Inflammatory macrophage treated with lipopolysaccharide for 4 hours (primary cell): ENCODE results near the gene CELSR2.

Experiments
- DNase-seq: peaks from one replicate; pipeline ENCODE4 v3.0.0-alpha.2; 2020

CELSR2 gene

DNA sequence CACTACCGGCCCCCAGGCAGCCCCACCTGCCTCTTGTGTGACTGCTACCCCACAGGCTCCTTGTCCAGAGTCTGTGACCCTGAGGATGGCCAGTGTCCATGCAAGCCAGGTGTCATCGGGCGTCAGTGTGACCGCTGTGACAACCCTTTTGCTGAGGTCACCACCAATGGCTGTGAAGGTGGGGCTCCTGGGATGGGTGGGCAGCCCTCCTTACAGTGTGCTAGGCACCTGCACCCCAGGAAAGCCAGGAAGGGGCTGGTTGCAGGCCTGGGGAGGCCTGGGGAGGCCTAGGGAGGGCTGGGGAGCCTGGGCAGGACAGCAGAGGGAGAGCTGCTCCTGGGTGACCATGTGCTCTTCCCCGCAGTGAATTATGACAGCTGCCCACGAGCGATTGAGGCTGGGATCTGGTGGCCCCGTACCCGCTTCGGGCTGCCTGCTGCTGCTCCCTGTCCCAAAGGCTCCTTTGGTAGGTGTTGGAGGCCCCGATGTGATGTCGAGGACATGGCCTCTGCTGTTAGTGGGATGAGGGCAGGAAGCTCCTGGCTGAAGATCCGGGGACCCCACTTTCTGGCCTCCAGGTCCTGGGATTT is 16.5 kb downstream of the CELSR2 start:
- DNase-seq: no peak

DNA sequence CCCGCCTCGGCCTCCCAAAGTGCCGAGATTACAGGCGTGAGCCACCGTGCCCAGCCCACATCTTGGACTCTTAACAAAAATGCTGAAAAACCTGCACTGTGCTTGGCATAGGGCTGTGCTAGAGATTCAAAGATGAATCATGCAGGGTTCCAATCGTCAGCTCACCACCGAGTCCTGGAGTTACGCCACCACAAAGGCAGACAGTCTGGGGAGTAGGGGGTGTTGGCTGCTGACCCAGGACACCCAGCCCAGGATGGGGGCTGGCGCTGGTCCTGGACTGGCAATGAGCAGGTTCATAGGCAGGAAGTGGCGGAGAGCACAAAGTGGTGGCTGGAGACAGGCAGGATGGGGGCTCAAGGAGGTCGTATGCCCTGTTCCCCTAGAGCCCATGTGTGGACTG is 17.6 kb downstream of the CELSR2 start:
- no peak for DNase-seq

DNA sequence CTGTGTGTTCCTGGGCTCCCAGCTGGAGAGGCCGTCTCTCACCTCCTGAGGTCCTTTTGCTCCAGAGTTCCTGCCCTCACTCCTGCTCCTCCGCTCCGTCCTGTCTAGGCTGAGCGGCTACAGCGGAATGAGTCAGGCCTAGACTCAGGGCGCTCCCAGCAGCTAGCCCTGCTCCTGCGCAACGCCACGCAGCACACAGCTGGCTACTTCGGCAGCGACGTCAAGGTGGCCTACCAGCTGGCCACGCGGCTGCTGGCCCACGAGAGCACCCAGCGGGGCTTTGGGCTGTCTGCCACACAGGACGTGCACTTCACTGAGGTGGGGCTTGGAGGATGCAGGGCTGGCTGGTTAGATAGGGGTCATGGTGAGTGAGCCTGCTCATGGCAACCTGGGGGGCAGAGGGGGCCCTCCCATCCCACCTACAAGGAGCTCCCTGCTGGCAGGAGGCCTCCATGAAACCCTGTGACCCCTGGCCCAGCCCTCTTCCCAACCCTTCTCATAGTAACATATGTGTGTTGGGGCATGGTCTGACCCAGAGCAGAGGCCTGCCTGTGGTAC is 18.5 kb downstream of the CELSR2 start:
- DNase-seq: no peak

- no peak for DNase-seq
These were observed 19.3 kb downstream of the CELSR2 start for GRCh38 chr1:109268431-109269211.

DNA sequence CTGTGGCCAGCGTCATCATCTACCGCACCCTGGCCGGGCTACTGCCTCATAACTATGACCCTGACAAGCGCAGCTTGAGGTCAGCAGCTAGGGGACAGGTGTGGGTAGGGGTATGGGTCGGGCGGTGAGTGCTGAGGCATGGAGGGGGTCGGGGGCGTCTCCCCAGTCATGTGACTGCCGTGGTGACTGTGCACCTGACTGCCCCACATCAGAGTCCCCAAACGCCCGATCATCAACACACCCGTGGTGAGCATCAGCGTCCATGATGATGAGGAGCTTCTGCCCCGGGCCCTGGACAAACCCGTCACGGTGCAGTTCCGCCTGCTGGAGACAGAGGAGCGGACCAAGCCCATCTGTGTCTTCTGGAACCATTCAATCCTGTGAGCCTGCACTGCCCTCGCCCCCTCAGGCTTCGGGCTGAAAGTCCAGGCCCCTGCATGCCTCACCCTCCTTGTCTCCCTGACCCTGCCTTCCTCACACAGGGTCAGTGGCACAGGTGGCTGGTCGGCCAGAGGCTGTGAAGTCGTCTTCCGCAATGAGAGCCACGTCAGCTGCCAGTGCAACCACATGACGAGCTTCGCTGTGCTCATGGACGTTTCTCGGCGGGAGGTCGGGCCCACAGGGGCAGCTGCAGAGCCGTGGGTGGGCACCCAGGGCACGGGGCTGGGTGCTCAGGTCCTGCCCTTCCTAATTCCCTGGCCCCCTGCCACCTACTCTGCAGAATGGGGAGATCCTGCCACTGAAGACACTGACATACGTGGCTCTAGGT is 20.1 kb downstream of the CELSR2 start:
- no peak for DNase-seq

DNA sequence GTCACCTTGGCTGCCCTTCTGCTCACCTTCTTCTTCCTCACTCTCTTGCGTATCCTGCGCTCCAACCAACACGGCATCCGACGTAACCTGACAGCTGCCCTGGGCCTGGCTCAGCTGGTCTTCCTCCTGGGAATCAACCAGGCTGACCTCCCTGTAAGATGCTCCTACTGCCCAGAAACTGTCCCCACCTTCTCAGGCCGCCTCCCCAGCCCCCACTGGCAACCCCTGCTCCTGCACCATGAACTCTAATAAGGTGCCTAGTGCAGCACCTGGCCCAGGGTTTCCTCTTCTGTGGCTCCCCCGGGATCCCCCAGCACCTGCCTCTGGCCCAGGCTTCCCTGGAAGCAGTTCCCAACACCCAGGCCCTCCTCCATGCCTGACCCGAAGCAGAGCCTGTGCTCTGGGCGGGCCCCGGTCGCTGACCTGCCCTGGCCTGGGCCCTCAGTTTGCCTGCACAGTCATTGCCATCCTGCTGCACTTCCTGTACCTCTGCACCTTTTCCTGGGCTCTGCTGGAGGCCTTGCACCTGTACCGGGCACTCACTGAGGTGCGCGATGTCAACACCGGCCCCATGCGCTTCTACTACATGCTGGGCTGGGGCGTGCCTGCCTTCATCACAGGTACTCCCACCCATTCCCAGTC is 20.8 kb downstream of the CELSR2 start:
- no peak for DNase-seq

DNA sequence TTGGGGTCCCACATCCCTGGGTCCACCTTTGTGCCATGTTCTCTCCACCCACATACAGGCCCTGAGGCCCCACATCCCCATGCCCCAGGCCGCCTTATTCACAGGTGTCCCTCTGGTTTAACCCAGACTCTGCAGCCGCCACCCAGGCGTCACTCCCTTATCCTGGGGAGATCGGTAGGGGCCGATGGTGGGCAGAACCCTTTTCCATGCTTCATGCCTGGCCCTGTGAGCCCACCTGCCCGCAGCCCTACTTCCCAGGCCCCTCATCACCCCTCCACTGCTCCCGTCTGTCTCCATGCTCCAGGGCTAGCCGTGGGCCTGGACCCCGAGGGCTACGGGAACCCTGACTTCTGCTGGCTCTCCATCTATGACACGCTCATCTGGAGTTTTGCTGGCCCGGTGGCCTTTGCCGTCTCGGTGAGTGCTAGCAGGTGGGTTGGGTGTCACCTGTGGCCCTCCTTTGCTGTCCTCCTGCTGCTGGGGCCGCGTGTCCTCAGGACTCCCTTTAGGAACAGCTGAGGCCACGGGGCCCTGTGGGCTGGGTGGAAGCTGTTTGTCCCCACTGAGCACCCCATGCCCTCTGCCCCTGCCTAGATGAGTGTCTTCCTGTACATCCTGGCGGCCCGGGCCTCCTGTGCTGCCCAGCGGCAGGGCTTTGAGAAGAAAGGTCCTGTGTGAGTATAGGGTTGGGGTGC is 21.4 kb downstream of the CELSR2 start:
- DNase-seq: no peak

DNA sequence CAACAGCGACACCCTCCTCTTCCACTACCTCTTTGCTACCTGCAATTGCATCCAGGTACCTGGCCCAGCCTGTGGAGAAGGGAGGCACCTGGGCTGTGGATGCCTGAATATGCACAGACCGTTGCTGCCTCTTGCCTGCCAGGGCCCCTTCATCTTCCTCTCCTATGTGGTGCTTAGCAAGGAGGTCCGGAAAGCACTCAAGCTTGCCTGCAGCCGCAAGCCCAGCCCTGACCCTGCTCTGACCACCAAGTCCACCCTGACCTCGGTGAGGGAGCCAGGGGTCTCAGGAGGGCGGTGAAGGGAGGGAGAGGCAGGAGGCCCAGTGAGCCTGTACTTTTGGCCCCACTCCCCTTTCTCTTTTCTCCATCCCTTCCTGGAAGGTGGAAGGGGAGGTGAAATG is 22.1 kb downstream of the CELSR2 start:
- no peak for DNase-seq

GRCh38 chr1:109272021-109272799 is 22.9 kb downstream of the CELSR2 start:
- no peak for DNase-seq

GRCh38 chr1:109272831-109273547 is 23.6 kb downstream of the CELSR2 start:
- no peak for DNase-seq

DNA sequence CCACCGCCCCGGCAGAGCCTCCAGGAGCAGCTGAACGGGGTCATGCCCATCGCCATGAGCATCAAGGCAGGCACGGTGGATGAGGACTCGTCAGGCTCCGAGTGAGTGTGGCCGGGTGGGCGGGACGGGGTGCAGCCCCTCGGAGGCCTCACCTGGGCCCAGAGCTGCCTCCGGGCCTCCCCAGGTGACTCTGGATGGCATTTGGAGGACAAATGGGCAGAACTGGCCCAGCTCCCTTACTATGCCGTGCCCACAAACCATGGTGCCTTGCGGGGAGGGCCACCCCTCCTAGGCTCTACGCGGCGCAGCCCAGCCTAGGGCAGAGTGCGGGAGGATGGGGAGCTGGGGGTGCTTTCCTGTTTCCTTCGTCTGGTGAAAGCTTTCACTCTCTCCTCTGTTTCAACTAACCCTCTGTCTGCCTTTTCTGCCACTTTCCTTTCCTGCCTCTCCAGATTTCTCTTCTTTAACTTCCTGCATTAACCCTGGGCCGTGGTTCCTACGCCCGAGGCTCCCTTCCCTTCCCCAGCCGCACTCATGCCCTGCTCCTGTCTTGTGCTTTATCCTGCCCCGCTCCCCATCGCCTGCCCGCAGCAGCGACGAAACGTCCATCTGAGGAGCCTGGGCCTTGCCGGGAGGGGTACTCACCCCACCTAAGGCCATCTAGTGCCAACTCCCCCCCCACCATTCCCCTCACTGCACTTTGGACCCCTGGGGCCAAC is 24.4 kb downstream of the CELSR2 start:
- no peak for DNase-seq

DNA sequence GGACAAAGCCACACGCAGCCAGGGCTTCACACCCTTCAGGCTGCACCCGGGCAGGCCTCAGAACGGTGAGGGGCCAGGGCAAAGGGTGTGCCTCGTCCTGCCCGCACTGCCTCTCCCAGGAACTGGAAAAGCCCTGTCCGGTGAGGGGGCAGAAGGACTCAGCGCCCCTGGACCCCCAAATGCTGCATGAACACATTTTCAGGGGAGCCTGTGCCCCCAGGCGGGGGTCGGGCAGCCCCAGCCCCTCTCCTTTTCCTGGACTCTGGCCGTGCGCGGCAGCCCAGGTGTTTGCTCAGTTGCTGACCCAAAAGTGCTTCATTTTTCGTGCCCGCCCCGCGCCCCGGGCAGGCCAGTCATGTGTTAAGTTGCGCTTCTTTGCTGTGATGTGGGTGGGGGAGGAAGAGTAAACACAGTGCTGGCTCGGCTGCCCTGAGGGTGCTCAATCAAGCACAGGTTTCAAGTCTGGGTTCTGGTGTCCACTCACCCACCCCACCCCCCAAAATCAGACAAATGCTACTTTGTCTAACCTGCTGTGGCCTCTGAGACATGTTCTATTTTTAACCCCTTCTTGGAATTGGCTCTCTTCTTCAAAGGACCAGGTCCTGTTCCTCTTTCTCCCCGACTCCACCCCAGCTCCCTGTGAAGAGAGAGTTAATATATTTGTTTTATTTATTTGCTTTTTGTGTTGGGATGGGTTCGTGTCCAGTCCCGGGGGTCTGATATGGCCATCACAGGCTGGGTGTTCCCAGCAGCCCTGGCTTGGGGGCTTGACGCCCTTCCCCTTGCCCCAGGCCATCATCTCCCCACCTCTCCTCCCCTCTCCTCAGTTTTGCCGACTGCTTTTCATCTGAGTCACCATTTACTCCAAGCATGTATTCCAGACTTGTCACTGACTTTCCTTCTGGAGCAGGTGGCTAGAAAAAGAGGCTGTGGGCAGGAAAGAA is 25.5 kb downstream of the CELSR2 start:
- no peak for DNase-seq

DNA sequence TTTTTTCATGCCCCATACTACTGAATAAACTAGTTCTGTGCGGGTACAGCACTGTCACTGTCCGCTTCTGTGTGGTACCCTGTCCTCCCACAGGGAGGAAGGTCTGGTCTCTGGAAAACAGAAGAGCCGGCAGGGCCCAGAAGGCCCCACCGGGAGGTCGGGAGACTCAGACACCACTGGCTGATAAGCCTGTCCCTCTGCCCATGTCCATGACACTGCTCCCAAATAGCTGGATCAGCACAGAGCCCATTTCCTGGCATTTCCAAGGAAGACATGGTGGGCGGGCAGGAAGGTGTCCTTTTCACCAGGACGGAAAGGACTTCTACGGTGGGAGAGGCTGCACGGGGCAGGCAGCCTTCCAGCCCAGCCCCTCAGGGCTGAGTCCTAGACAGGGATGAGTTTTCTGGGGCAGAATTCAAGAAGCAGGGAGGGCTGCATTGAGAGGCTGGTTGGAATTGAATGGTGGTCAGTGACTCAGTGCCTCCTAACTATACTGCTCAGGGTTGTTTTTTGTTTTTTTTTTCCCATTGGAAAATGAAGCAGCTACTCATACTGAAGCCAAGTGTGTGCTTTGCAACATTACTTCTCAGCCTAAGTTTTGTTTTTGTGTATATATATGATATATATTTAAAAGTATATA is 26.5 kb downstream of the CELSR2 start:
- no peak for DNase-seq

GRCh38 chr1:109277434-109278204 is 28.3 kb downstream of the CELSR2 start:
- peak; percentile 71 for DNase-seq

DNA sequence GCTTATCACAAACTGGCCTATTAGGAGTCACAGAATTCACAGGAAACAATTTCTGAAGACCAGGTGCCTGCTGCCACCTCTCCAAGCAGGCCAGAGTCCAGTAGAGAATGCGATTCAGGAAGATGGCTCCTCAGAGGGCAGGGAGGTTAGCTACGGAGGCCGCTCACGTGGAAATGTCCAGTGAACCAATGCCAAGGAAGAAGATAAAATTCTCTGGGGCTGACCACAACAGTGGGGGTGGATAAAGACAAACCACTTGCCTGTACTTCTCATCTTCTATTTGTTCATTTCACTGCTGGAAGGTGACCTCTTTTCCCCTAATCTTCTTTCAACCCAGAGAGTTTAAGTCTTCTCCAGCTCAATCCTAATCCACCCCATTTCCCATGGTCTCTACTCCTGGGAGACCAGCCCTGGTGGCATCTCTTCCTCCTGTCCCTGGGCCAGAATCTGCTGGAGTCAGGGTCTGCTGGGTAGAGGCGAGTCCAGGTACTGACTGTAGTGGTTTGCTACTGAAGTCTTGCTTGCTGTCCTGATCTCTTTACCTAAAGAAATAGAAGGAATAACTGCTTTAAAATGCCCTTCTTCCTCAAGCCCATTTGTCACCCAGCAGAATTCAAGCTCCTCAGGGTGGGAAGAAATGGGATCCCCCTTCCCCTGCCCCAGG is 30.4 kb downstream of the CELSR2 start:
- DNase-seq: no peak

GRCh38 chr1:109280862-109281261 is 31.5 kb downstream of the CELSR2 start:
- no peak for DNase-seq
